HG03575 (cell line): ENCODE data around the gene GAPDHS.

ENCODE experiments used
- ATAC-seq: cut with Tn5 transposase; IDR thresholded peaks from one replicate; pipeline ENCODE4 v1.9.1; 2021; ENCODE audit not compliant: unreplicated experiment, insufficient number of reproducible peaks, low FRiP score; ENCODE audit errors: extremely low read depth

Gene GAPDHS

GRCh38 chr19:35565016-35565856 lies 32.0 kb downstream of the GAPDHS start:
- no peak for ATAC-seq

- ATAC-seq: no peak
Measured at GRCh38 chr19:35566738-35567137, 33.5 kb downstream of the GAPDHS start.

GRCh38 chr19:35569281-35569781 lies 36.1 kb downstream of the GAPDHS start:
- no peak for ATAC-seq

GRCh38 chr19:35571406-35571965 lies 38.2 kb downstream of the GAPDHS start:
- no peak for ATAC-seq

- ATAC-seq: no peak
Measured at GRCh38 chr19:35577918-35578317, 44.7 kb downstream of the GAPDHS start.

GRCh38 chr19:35578707-35579106 lies 45.5 kb downstream of the GAPDHS start:
- ATAC-seq: no peak

GRCh38 chr19:35582760-35583159 lies 49.5 kb downstream of the GAPDHS start:
- no peak for ATAC-seq

GRCh38 chr19:35585848-35586247 lies 52.6 kb downstream of the GAPDHS start, which contains the start of gene PMIS2:
PMIS2 (plus strand) TSS chr19:35586173; CDS start chr19:35586260, 87 bp downstream.
- ATAC-seq: no peak

- ATAC-seq: no peak
Measured at GRCh38 chr19:35587321-35587720, 54.1 kb downstream of the GAPDHS start.

DNA sequence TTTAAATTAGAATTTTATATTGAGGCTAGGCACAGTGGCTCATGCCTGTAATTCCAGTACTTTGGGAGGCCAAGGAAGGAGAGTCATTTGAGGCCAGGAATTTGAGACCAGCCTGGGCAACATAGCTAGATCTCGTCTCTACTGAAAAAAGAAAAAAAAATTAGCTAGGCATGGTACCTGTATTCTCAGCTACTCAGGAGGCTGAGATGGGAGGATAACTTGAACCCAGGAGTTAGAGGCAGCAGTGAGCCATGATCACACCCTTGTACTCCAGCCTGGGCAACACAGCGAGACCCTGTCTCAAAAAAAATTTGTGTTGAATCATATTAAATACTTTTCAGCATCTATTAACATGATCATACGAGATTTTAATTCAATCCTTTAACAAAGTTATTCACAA lies 57.6 kb downstream of the GAPDHS start:
- no peak for ATAC-seq

DNA sequence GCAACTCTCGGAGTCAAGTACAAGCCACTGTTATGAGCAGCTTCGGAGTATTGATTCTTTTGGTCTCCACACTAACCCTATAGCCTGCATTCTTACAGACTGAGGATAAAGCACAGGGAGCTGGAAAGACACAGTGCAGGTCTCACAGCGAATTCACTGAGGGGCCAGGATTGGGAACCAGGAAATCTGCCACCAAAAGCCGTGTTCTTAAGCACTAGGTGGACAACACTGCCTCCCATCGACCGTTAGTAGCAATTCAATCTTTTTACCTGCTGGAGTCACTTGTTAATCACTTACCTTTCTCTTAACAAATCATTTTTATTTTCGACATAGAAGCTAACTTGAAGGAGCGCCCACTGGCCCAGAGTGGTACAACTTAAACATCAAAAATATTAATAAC lies 59.0 kb downstream of the GAPDHS start:
- ATAC-seq: no peak
